Astrocyte (in vitro differentiated cells and primary cell): ENCODE results near the gene GLCCI1.

Experiments
- CTCF ChIP-seq: IDR thresholded peaks from 2 replicates; pipeline ENCODE4 v1.5.1; 2011; ENCODE audit warnings: low read depth, mild to moderate bottlenecking, inconsistent platforms, low read length, moderate library complexity; ENCODE audit not compliant: insufficient read depth
- EZH2 ChIP-seq: IDR thresholded peaks from 2 replicates; pipeline ENCODE4 v1.6.1; 2012; ENCODE audit warnings: mild to moderate bottlenecking, low read length, inconsistent platforms; ENCODE audit not compliant: insufficient read depth

- no peak for TF ChIP-seq CTCF
- no peak for TF ChIP-seq EZH2
Observed at GRCh38 chr7:7920481-7920880, 48.1 kb upstream of the GLCCI1 start.
